ENCODE data around the gene SIN3B. TPM values are rescaled to one million over a fixed set of nuclear protein-coding genes. Genes with fewer than 3 reads are reported as not detected.
"Not testable (repeated sequence)": the region's sequence is repeated elsewhere in the genome, so short reads cannot be mapped to it uniquely, and the experiment has no call there.

SIN3B gene
- total RNA-seq, 1 donor from 2014 or later = 90.8 TPM

- DNase-seq (ENCODE audit: low spot score) = no peak
Measured at GRCh38 chr19:16868423-16869130, 39.4 kb downstream of the SIN3B start.

- no peak for DNase-seq (ENCODE audit: low spot score)
Measured at GRCh38 chr19:16869331-16869972, 40.3 kb downstream of the SIN3B start.

- DNase-seq (ENCODE audit: low spot score) = no peak
Measured at GRCh38 chr19:16871871-16872270, 42.7 kb downstream of the SIN3B start.

GRCh38 chr19:16872728-16873127 is 43.5 kb downstream of the SIN3B start:
- no peak for DNase-seq (ENCODE audit: low spot score)

- no peak for DNase-seq (ENCODE audit: low spot score)
Measured at GRCh38 chr19:16873594-16873993, 44.4 kb downstream of the SIN3B start.

- DNase-seq (ENCODE audit: low spot score) = no peak
Measured at GRCh38 chr19:16874250-16874977, 45.2 kb downstream of the SIN3B start.

GRCh38 chr19:16874978-16875299 is 45.7 kb downstream of the SIN3B start:
- not testable (repeated sequence) for DNase-seq (ENCODE audit: low spot score)

- DNase-seq (ENCODE audit: low spot score) = no peak
Measured at GRCh38 chr19:16875584-16876555, 46.7 kb downstream of the SIN3B start.

GRCh38 chr19:16876904-16877361 is 47.7 kb downstream of the SIN3B start:
- no peak for DNase-seq (ENCODE audit: low spot score)

- DNase-seq (ENCODE audit: low spot score) = no peak
Measured at GRCh38 chr19:16877581-16877980, 48.4 kb downstream of the SIN3B start.

- DNase-seq (ENCODE audit: low spot score) = no peak
Measured at GRCh38 chr19:16878181-16878965, 49.2 kb downstream of the SIN3B start.

- DNase-seq (ENCODE audit: low spot score) = no peak
Measured at GRCh38 chr19:16880884-16881554, 51.8 kb downstream of the SIN3B start.

GRCh38 chr19:16882146-16882545 is 52.9 kb downstream of the SIN3B start:
- no peak for DNase-seq (ENCODE audit: low spot score)

- no peak for DNase-seq (ENCODE audit: low spot score)
Measured at GRCh38 chr19:16883522-16883921, 54.3 kb downstream of the SIN3B start.

GRCh38 chr19:16885166-16885565 is 56.0 kb downstream of the SIN3B start:
- DNase-seq (ENCODE audit: low spot score) = no peak

GRCh38 chr19:16886305-16886880 is 57.2 kb downstream of the SIN3B start:
- DNase-seq (ENCODE audit: low spot score) = no peak

GRCh38 chr19:16887353-16888265 is 58.4 kb downstream of the SIN3B start:
- no peak for DNase-seq (ENCODE audit: low spot score)

- no peak for DNase-seq (ENCODE audit: low spot score)
Measured at GRCh38 chr19:16888629-16889365, 59.6 kb downstream of the SIN3B start, which contains the start of gene F2RL3. F2RL3 (plus strand) TSS chr19:16888999; CDS start chr19:16889190, 191 bp downstream.
